ENCODE data around the gene ARHGAP9. TPM values are rescaled to one million over a fixed set of nuclear protein-coding genes. Genes with fewer than 3 reads are reported as not detected.

ARHGAP9 gene
- total and polyA plus RNA-seq, 8 donors: 2.3 to 28.1 (median 6.7) TPM; not detected in 1

GRCh38 chr12:57488402-57489156, 8.9 kb upstream of the ARHGAP9 start:
- H3K9me3 ChIP-seq: no peaks in the 10 kb centered on the region
- peaks cover 12 to 29% (median 23%) of the 10 kb centered on the region in 4 donors for H3K4me1 ChIP-seq
- TF ChIP-seq EP300 (IDR thresholded peaks at IDR 0.05) (no peak), CTCF (IDR thresholded peaks at IDR 0.05) (no peak), POLR2A (IDR thresholded peaks at IDR 0.05) (no peak), POLR2AphosphoS5 (IDR thresholded peaks at IDR 0.05) (no peak)
- peaks cover 26 to 41% (median 40%) of the 10 kb centered on the region in 4 donors for H3K36me3 ChIP-seq
- WGBS, 5 donors: 27 to 30% (median 29%) methylated on average over 11 of the region's 11 CpGs
- H3K27ac ChIP-seq: peak overlapping the region; percentile 68 to 93 (median 88)
- H3K4me3 ChIP-seq: peak overlapping the region; percentile 91 to 99 (median 95)
- intact Hi-C loops (cut with DNase I; ENCODE audit: low total_unique reads): no loop called here
- DNase-seq: no peak
- H3K27me3 ChIP-seq: peaks cover 0 to 7% (median 0%) of the 10 kb centered on the region in 3 donors

- Histone ChIP-seq H3K4me1 (peaks cover 12 to 29% (median 23%) of the 10 kb centered on the region in 4 donors), H3K27me3 (peaks cover 0 to 7% (median 0%) of the 10 kb centered on the region in 3 donors), H3K9me3 (no peaks in the 10 kb centered on the region), H3K4me3 (peak within 1 kb of the TSS; percentile 91 to 99 (median 95)), H3K36me3 (peaks cover 23 to 39% (median 37%) of the 10 kb centered on the region in 4 donors), H3K27ac (peak within 1 kb of the TSS; percentile 68 to 93 (median 88))
- WGBS, 5 donors: 6 to 12% (median 7%) methylated on average over 42 to 47 of the region's 47 CpGs
- DNase-seq: peak; percentile 96 to 98
- TF ChIP-seq POLR2AphosphoS5 (IDR thresholded peaks at IDR 0.05) (peak; percentile 90 to 97 (median 94)), POLR2A (IDR thresholded peaks at IDR 0.05) (no peak), CTCF (IDR thresholded peaks at IDR 0.05) (peak in 1 of 7 experiments; percentile 33), EP300 (IDR thresholded peaks at IDR 0.05) (no peak)
- intact Hi-C loops (cut with DNase I; ENCODE audit: low total_unique reads): no loop called here
Measured at GRCh38 chr12:57487597-57488401, 8.1 kb upstream of the ARHGAP9 start, which contains the start of gene MARS1. Gene MARS1, plus strand, starts transcription at chr12:57488068. Its CDS starts 23 bp downstream, at chr12:57488091.

DNA sequence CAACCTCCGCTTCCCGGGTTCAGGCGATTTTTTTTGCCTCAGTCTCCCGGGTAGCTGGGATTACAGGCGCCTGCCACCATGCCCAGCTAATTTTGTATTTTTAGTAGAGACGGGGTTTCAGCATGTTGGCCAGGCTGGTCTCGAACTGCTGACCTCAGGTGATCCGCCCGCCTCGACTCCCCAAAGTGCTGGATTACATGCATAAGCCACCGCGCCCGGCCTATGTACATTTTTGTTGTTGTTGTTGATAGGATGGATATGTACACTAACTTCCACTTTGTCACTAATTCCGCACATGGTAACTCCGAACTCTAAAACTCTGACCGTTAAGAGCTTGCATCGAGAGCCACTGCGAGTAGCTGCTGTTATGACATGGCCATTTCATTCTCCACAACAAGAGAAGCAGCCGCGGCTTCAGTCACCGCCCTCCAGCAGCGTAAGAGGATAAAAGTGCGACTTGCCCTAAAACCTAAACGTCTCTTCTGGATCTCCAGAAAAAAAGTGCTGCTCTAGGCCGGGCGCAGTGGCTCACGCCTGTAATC, 7.5 kb upstream of the ARHGAP9 start:
- peaks cover 20 to 32% (median 30%) of the 10 kb centered on the region in 4 donors for H3K36me3 ChIP-seq
- peak overlapping the region; percentile 91 to 99 (median 95) for H3K4me3 ChIP-seq
- no peak for TF ChIP-seq POLR2A (IDR thresholded peaks at IDR 0.05)
- TF ChIP-seq CTCF (IDR thresholded peaks at IDR 0.05): no peak
- TF ChIP-seq POLR2AphosphoS5 (IDR thresholded peaks at IDR 0.05): no peak
- no peak for TF ChIP-seq EP300 (IDR thresholded peaks at IDR 0.05)
- H3K27me3 ChIP-seq: peaks cover 0 to 11% (median 0%) of the 10 kb centered on the region in 3 donors
- peak overlapping the region in 4 of 5 donors; percentile 87 to 93 (median 90) for H3K27ac ChIP-seq
- H3K4me1 ChIP-seq: peaks cover 12 to 29% (median 23%) of the 10 kb centered on the region in 4 donors
- intact Hi-C loops (cut with DNase I; ENCODE audit: low total_unique reads): no loop called here
- 86 to 88% (median 87%) methylated on average over 26 to 27 of the region's 27 CpGs for WGBS, 5 donors
- DNase-seq: no peak
- H3K9me3 ChIP-seq: no peaks in the 10 kb centered on the region

GRCh38 chr12:57485695-57486094, 6.0 kb upstream of the ARHGAP9 start:
- Histone ChIP-seq H3K27me3 (peaks cover 0 to 20% (median 0%) of the 10 kb centered on the region in 3 donors), H3K27ac (no peak overlapping the region), H3K9me3 (no peaks in the 10 kb centered on the region), H3K36me3 (peaks cover 7 to 18% (median 16%) of the 10 kb centered on the region in 4 donors), H3K4me1 (peaks cover 12 to 29% (median 23%) of the 10 kb centered on the region in 4 donors), H3K4me3 (no peak overlapping the region)
- intact Hi-C loops (cut with DNase I; ENCODE audit: low total_unique reads): no loop called here
- no peak for DNase-seq
- no peak for TF ChIP-seq POLR2A (IDR thresholded peaks at IDR 0.05)
- TF ChIP-seq CTCF (IDR thresholded peaks at IDR 0.05): no peak
- no peak for TF ChIP-seq EP300 (IDR thresholded peaks at IDR 0.05)
- no peak for TF ChIP-seq POLR2AphosphoS5 (IDR thresholded peaks at IDR 0.05)

Measured in stomach (tissue), 9 donors.